ENCODE results near the gene POPDC2. TPM values are rescaled to one million over a fixed set of nuclear protein-coding genes. Genes with fewer than 3 reads are reported as not detected.

Gene POPDC2
- total RNA-seq, 1 donor from 2014 or later = 1.6 TPM

Other genes with a start within 250 kb of the POPDC2 start
- 28.9 and 31.9 TPM in 2 replicates for gene TMEM39A, start 197.0 kb downstream of the POPDC2 start, total RNA-seq
- 12.3 and 20.4 TPM in 2 replicates for gene POGLUT1, start 191.6 kb downstream of the POPDC2 start, total RNA-seq
- 36.3 and 50.1 TPM in 2 replicates for gene TIMMDC1, start 162.0 kb downstream of the POPDC2 start, total RNA-seq
- gene CD80, start 101.0 kb downstream of the POPDC2 start, total RNA-seq = not detected in 2 replicates
- 8.9 and 9.9 TPM in 2 replicates for gene ADPRH, start 81.1 kb downstream of the POPDC2 start, total RNA-seq
- gene PLA1A, start 62.7 kb downstream of the POPDC2 start, total RNA-seq = 2.8 and 7.8 TPM in 2 replicates
- 19.0 and 29.3 TPM in 2 replicates for gene COX17, start 16.8 kb upstream of the POPDC2 start, total RNA-seq
- 0.10 and 0.70 TPM in 2 replicates for gene CFAP91, start 42.4 kb upstream of the POPDC2 start, total RNA-seq
- gene NR1I2, start 121.5 kb upstream of the POPDC2 start, total RNA-seq = not detected in 2 replicates